Astrocyte (in vitro differentiated cells and primary cell): ENCODE results near the gene RASGRP3. TPM values are rescaled to one million over a fixed set of nuclear protein-coding genes. Genes with fewer than 3 reads are reported as not detected.

ENCODE experiments used
- DNase-seq: peaks from one replicate; pipeline ENCODE4 v3.0.0-alpha.2; 2010; ENCODE audit warnings: low read depth
- FAIRE-seq: peaks from 2 replicates; lab custom pipeline; 2011; peaks lifted over from hg19 to GRCh38; lab: Jason Lieb, UNC
- H2AFZ ChIP-seq: 2 replicates; pipeline ENCODE4 v1.6.0; 2012; ENCODE audit warnings: low read depth, low read length, inconsistent platforms
- H3K27ac ChIP-seq: 2 replicates; pipeline ENCODE4 v1.5.1; 2011; ENCODE audit warnings: low read depth, low read length, inconsistent platforms
- H3K27me3 ChIP-seq: 2 replicates; pipeline ENCODE4 v1.6.0; 2011; ENCODE audit warnings: low read length, inconsistent platforms; ENCODE audit not compliant: insufficient read depth
- H3K36me3 ChIP-seq: 2 replicates; pipeline ENCODE4 v1.5.1; 2011; ENCODE audit warnings: low read length, inconsistent platforms; ENCODE audit not compliant: insufficient read depth
- H3K4me1 ChIP-seq: 2 replicates; pipeline ENCODE4 v1.5.1; 2011; ENCODE audit warnings: low read length, inconsistent platforms; ENCODE audit not compliant: insufficient read depth
- H3K4me2 ChIP-seq: 2 replicates; pipeline ENCODE4 v1.6.0; 2012; ENCODE audit warnings: low read length, inconsistent platforms
- H3K4me3 ChIP-seq: 2 replicates; pipeline ENCODE4 v1.5.1; 2011; ENCODE audit warnings: low read depth, mild to moderate bottlenecking, low read length, inconsistent platforms; ENCODE audit not compliant: insufficient read depth
- H3K79me2 ChIP-seq: 2 replicates; pipeline ENCODE4 v1.6.0; 2012; ENCODE audit warnings: mild to moderate bottlenecking, low read length, inconsistent platforms; ENCODE audit not compliant: insufficient read depth
- H3K9ac ChIP-seq: 2 replicates; pipeline ENCODE4 v1.6.0; 2012; ENCODE audit warnings: mild to moderate bottlenecking, low read length, inconsistent platforms
- H3K9me3 ChIP-seq: 2 replicates; pipeline ENCODE4 v1.5.1; 2012; ENCODE audit warnings: low read depth, mild to moderate bottlenecking, low read length, inconsistent platforms; ENCODE audit not compliant: insufficient read depth
- H4K20me1 ChIP-seq: 2 replicates; pipeline ENCODE4 v1.6.0; 2012; ENCODE audit warnings: low read length, inconsistent platforms; ENCODE audit not compliant: insufficient read depth
- H3K27ac Mint-ChIP-seq: one replicate; pipeline ENCODE4 v1.8.0; 2021; ENCODE audit warnings: mild to moderate bottlenecking, mixed read lengths; ENCODE audit not compliant: unreplicated experiment
- H3K27me3 Mint-ChIP-seq: one replicate; pipeline ENCODE4 v1.8.0; 2021; ENCODE audit warnings: low read depth, mixed read lengths; ENCODE audit not compliant: unreplicated experiment
- H3K36me3 Mint-ChIP-seq: one replicate; pipeline ENCODE4 v1.8.0; 2021; ENCODE audit warnings: low read depth, mixed read lengths; ENCODE audit not compliant: unreplicated experiment
- H3K4me1 Mint-ChIP-seq: one replicate; pipeline ENCODE4 v1.8.0; 2021; ENCODE audit warnings: low read depth, mixed read lengths; ENCODE audit not compliant: unreplicated experiment
- H3K4me3 Mint-ChIP-seq: one replicate; pipeline ENCODE4 v1.8.0; 2021; ENCODE audit warnings: mild to moderate bottlenecking, moderate library complexity, mixed read lengths; ENCODE audit not compliant: unreplicated experiment
- H3K9me3 Mint-ChIP-seq: one replicate; pipeline ENCODE4 v1.8.0; 2021; ENCODE audit warnings: mild to moderate bottlenecking, mixed read lengths; ENCODE audit not compliant: unreplicated experiment
- EZH2 ChIP-seq: IDR thresholded peaks from 2 replicates; pipeline ENCODE4 v1.6.1; 2012; ENCODE audit warnings: mild to moderate bottlenecking, low read length, inconsistent platforms; ENCODE audit not compliant: insufficient read depth
- total RNA-seq: library from RNA; stranded (reverse); gene quantifications from 2 replicates; pipeline ENCODE4 v1.2.1, GENCODE V29; 2021
- TF ChIP-seq, protein P1 (sequence below): IDR thresholded peaks from 2 replicates; pipeline ENCODE4 v1.5.1; 2011; ENCODE audit warnings: low read depth, mild to moderate bottlenecking, inconsistent platforms, low read length, moderate library complexity; ENCODE audit not compliant: insufficient read depth

The RASGRP3 gene
- total RNA-seq, 1 donor from 2014 or later: 2.8 TPM

GRCh38 chr2:33570681-33571080 lies 94.2 kb downstream of the RASGRP3 start:
- Histone ChIP-seq H3K4me3 (no peak overlapping the region), H2AFZ (no peak overlapping the region), H3K4me1 (no peaks in the 10 kb centered on the region), H3K9me3 (no peaks in the 10 kb centered on the region), H3K36me3 (no peaks in the 10 kb centered on the region), H3K27me3 (no peaks in the 10 kb centered on the region), H4K20me1 (no peaks in the 10 kb centered on the region), H3K79me2 (no peaks in the 10 kb centered on the region), H3K27ac (no peak overlapping the region), H3K9ac (no peak overlapping the region), H3K4me2 (no peak overlapping the region)
- DNase-seq: no peak
- no peak overlapping the region for H3K27ac Mint-ChIP-seq
- H3K27me3 Mint-ChIP-seq: no peaks in the 10 kb centered on the region
- TF ChIP-seq, protein P1, sequence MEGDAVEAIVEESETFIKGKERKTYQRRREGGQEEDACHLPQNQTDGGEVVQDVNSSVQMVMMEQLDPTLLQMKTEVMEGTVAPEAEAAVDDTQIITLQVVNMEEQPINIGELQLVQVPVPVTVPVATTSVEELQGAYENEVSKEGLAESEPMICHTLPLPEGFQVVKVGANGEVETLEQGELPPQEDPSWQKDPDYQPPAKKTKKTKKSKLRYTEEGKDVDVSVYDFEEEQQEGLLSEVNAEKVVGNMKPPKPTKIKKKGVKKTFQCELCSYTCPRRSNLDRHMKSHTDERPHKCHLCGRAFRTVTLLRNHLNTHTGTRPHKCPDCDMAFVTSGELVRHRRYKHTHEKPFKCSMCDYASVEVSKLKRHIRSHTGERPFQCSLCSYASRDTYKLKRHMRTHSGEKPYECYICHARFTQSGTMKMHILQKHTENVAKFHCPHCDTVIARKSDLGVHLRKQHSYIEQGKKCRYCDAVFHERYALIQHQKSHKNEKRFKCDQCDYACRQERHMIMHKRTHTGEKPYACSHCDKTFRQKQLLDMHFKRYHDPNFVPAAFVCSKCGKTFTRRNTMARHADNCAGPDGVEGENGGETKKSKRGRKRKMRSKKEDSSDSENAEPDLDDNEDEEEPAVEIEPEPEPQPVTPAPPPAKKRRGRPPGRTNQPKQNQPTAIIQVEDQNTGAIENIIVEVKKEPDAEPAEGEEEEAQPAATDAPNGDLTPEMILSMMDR: no peak
- TF ChIP-seq EZH2: no peak
- no peaks in the 10 kb centered on the region for H3K9me3 Mint-ChIP-seq
- FAIRE-seq: no peak
- H3K36me3 Mint-ChIP-seq: no peaks in the 10 kb centered on the region
- no peak overlapping the region for H3K4me3 Mint-ChIP-seq
- no peaks in the 10 kb centered on the region for H3K4me1 Mint-ChIP-seq

DNA sequence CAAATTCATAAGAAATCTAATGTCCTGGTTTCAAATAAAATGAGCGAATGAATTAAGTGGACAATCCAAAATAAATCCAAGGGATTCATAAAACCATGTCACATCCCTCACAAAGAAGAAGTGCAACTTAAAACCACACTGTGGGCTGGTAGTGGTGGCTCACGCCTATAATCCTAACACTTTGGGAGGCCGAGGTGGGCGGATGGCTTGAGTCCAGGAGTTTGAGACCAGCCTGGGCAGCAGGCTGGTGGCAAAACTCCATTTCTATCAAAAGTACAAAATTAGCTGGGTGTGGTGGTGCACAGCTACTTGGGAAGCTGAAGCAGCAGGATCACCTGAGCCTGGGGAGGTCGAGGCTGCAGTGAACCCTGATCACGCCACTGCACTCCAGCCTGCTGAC lies 97.2 kb downstream of the RASGRP3 start:
- DNase-seq (no peak), FAIRE-seq (no peak)
- H2AFZ ChIP-seq: no peak overlapping the region
- no peak for TF ChIP-seq EZH2
- TF ChIP-seq, protein P1: no peak
- no peaks in the 10 kb centered on the region for H3K9me3 ChIP-seq
- H3K36me3 Mint-ChIP-seq: no peaks in the 10 kb centered on the region
- H3K27ac ChIP-seq: no peak overlapping the region
- no peak overlapping the region for H3K4me3 Mint-ChIP-seq
- no peaks in the 10 kb centered on the region for H3K9me3 Mint-ChIP-seq
- no peaks in the 10 kb centered on the region for H3K4me1 Mint-ChIP-seq
- no peaks in the 10 kb centered on the region for H3K27me3 Mint-ChIP-seq
- H3K4me3 ChIP-seq: no peak overlapping the region
- H4K20me1 ChIP-seq: no peaks in the 10 kb centered on the region
- H3K9ac ChIP-seq: no peak overlapping the region
- H3K27ac Mint-ChIP-seq: no peak overlapping the region
- H3K27me3 ChIP-seq: no peaks in the 10 kb centered on the region
- no peaks in the 10 kb centered on the region for H3K4me1 ChIP-seq
- H3K79me2 ChIP-seq: no peaks in the 10 kb centered on the region
- no peak overlapping the region for H3K4me2 ChIP-seq
- no peaks in the 10 kb centered on the region for H3K36me3 ChIP-seq

- Histone ChIP-seq H3K9ac (no peak overlapping the region), H3K4me1 (no peaks in the 10 kb centered on the region), H3K9me3 (no peaks in the 10 kb centered on the region), H3K4me2 (peak overlapping the region; percentile 51), H3K27me3 (no peaks in the 10 kb centered on the region), H3K36me3 (peaks cover 3% of the 10 kb centered on the region), H3K27ac (no peak overlapping the region), H4K20me1 (peaks cover 7% of the 10 kb centered on the region), H3K4me3 (no peak overlapping the region), H3K79me2 (no peaks in the 10 kb centered on the region), H2AFZ (no peak overlapping the region)
- TF ChIP-seq, protein P1: no peak
- TF ChIP-seq EZH2: no peak
- DNase-seq (no peak), FAIRE-seq (no peak)
- H3K27me3 Mint-ChIP-seq: no peaks in the 10 kb centered on the region
- no peaks in the 10 kb centered on the region for H3K4me1 Mint-ChIP-seq
- no peaks in the 10 kb centered on the region for H3K36me3 Mint-ChIP-seq
- no peak overlapping the region for H3K27ac Mint-ChIP-seq
- H3K9me3 Mint-ChIP-seq: no peaks in the 10 kb centered on the region
- no peak overlapping the region for H3K4me3 Mint-ChIP-seq
Measured at GRCh38 chr2:33577084-33577483, 100.6 kb downstream of the RASGRP3 start.
